ENCODE measurements around the gene MFAP1.

Gene MFAP1

DNA sequence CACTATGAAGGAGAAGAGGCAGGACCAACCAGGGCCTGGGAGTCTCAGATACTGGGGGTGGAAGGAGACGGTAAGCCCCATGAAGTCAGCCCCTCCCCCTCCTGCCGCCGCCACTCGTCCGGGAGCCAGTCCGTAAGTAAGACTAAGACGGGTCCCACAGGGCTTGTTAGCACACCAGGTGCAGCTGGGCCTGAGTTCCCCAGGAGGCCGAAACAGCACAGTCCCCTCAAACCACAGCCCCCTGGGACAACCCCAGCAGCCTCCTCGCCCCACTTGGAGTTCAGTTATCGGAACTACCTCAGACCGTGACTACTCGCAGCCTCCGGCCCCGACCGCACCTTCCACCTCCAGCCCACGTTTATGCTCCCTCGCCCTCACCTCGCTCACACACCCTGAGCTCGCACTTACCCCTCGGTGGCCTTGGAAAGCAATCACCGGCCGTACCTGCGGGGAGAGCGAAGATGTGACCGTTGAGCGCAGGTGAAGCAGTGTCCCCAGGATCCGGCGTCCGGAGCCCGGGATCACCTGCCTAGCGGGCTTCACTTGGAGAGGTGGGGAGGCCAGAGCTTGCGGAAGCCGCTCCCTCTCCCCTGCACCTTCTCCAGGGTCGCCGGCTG lies 48.3 kb downstream of the MFAP1 start:
- DNase-seq (ENCODE audit: low spot score): no peak

DNA sequence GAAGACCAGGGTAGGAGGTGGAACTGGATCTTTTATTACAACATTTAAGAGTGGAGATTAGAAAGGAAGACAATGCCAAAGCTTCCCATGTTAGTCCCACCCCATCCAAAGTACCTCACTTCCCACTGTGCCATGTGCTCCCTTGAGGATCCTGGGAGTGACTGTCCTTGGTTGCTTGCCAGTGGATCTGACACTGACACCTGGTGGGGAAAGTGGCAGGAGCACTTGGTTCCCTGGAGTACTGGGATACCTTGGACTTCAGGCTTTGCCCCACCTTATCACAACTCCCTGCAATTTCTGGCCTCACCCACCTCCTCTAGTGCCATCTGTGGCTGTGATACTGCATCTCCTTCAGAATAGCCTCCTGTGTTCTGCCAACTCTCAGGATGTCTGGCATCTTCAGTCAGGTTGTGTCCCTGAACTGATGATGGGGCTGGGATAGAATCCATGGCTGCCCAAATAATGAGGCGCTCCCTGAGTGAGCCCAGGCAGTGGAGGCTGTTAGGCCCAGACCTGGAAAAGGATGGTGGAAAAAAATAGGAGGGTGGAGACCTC lies 49.0 kb downstream of the MFAP1 start:
- DNase-seq (ENCODE audit: low spot score): no peak

GRCh38 chr15:43774062-43774461 lies 50.4 kb downstream of the MFAP1 start:
- no peak for DNase-seq (ENCODE audit: low spot score)

GRCh38 chr15:43772624-43773023 lies 51.9 kb downstream of the MFAP1 start:
- DNase-seq (ENCODE audit: low spot score): no peak

- no peak for DNase-seq (ENCODE audit: low spot score)
Measured at GRCh38 chr15:43771816-43772215, 52.7 kb downstream of the MFAP1 start.

- DNase-seq (ENCODE audit: low spot score): peak; percentile 53
Measured at GRCh38 chr15:43769584-43770228, 54.8 kb downstream of the MFAP1 start.

DNA sequence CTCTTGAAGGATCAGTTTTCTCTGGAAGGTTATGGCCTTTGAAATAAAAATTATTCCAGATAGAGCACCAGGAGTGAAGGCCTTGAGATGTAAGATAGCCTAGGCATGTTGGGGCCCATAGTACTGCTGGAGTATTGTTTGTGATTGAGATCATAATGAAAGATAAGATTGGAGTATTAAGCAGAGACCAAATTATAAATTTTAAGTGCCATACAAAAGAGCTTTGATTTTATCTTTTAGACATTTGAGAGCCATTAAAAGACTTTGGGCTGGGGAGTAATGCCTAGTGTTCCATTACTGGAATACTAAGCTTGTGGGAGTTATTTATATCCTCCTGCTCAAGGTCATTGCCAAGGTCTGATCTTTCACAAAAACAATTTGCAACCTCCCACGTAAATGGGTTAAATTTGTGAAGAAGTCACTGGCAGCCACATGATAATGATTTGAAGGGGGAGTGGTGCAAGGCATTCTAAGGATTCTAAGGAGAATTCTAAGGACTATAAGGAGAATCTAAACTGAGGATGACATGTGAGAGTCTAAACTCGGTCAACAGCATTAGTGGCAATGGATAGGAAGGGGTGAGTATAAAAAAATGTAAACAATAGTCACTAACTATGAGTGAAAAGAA lies 60.6 kb downstream of the MFAP1 start:
- DNase-seq (ENCODE audit: low spot score): no peak

- DNase-seq (ENCODE audit: low spot score): no peak
Measured at GRCh38 chr15:43762824-43763223, 61.7 kb downstream of the MFAP1 start.

Measured in CD4-positive, alpha-beta T cell treated with Interleukin-6 at 100 ng/mL for 8 hours (primary cell).